DLD1 (cell line): ENCODE measurements around the gene DTNBP1.

ENCODE experiments used
- in situ Hi-C: cut with HindIII; loops from 2 replicates; pipeline ENCODE4 v1.10.0; 2017; ENCODE audit warnings: low sequenced_read_pairs

The DTNBP1 gene

GRCh38 chr6:15505463-15505918, 157.3 kb downstream of the DTNBP1 start:
- in situ Hi-C loops = no loop called here

GRCh38 chr6:15504581-15505350, 158.1 kb downstream of the DTNBP1 start:
- in situ Hi-C loops = no loop called here

- in situ Hi-C loops = no loop called here
These were observed 158.8 kb downstream of the DTNBP1 start for GRCh38 chr6:15504040-15504495.

- in situ Hi-C loops = no loop called here
These were observed 159.5 kb downstream of the DTNBP1 start for GRCh38 chr6:15503346-15503680.

GRCh38 chr6:15502446-15503345, 160.1 kb downstream of the DTNBP1 start:
- in situ Hi-C loops = no loop called here

GRCh38 chr6:15501826-15502445, 160.9 kb downstream of the DTNBP1 start:
- in situ Hi-C loops = no loop called here

- in situ Hi-C loops = no loop called here
These were observed 161.7 kb downstream of the DTNBP1 start for GRCh38 chr6:15500901-15501825.

- in situ Hi-C loops = no loop called here
These were observed 162.6 kb downstream of the DTNBP1 start for GRCh38 chr6:15500078-15500740.

- in situ Hi-C loops = no loop called here
These were observed 163.2 kb downstream of the DTNBP1 start for GRCh38 chr6:15499591-15499990.

- in situ Hi-C loops = no loop called here
These were observed 163.7 kb downstream of the DTNBP1 start for GRCh38 chr6:15499125-15499524.

GRCh38 chr6:15498640-15499039, 164.2 kb downstream of the DTNBP1 start:
- in situ Hi-C loops = no loop called here

- in situ Hi-C loops = no loop called here
These were observed 166.3 kb downstream of the DTNBP1 start for GRCh38 chr6:15496345-15497131.

- in situ Hi-C loops = no loop called here
These were observed 167.4 kb downstream of the DTNBP1 start for GRCh38 chr6:15495375-15495901.

- in situ Hi-C loops = no loop called here
These were observed 169.2 kb downstream of the DTNBP1 start for GRCh38 chr6:15493437-15494168.

- in situ Hi-C loops = no loop called here
These were observed 170.9 kb downstream of the DTNBP1 start for GRCh38 chr6:15491986-15492269.

- in situ Hi-C loops = no loop called here
These were observed 171.4 kb downstream of the DTNBP1 start for GRCh38 chr6:15491255-15491985.

GRCh38 chr6:15490242-15491100, 172.4 kb downstream of the DTNBP1 start:
- in situ Hi-C loops = no loop called here
